NOMO-1 treated with DMSO at 0.1 percent for 48 hours (cell line): ENCODE results near the gene ERCC6L.

ENCODE experiments used
- DNase-seq: peaks from one replicate; lab custom pipeline; 2025; ENCODE audit not compliant: unreplicated experiment; lab: John Stamatoyannopoulos, UW

ERCC6L gene

GRCh38 chrX:72169008-72169728 lies 69.7 kb downstream of the ERCC6L start:
- no peak for DNase-seq

GRCh38 chrX:72165551-72165950 lies 73.3 kb downstream of the ERCC6L start:
- no peak for DNase-seq

- no peak for DNase-seq
Measured at GRCh38 chrX:72159769-72160168, 79.1 kb downstream of the ERCC6L start.

- DNase-seq = no peak
Measured at GRCh38 chrX:72158773-72159172, 80.1 kb downstream of the ERCC6L start.
